PC-9 (cell line): ENCODE results near the gene GRIP2. TPM values are rescaled to one million over a fixed set of nuclear protein-coding genes. Genes with fewer than 3 reads are reported as not detected.

Experiments
- BruUV-seq: library from RNA; stranded (reverse); fragments of 400-500 nt; replicated peaks from 2 replicates; lab custom pipeline; 2021; lab: Mats Ljungman, UMichigan
- CTCF ChIA-PET: fragments of 300-600 bp; sonication (Branson Sonifier 250); formaldehyde crosslinking; loops from one replicate; lab custom pipeline; 2022; ENCODE audit warnings: antibody characterized with exemption; lab: Charles Lee
- POLR2A ChIA-PET: fragments of 300-600 bp; sonication (Branson Sonifier 250); formaldehyde crosslinking; loops from one replicate; lab custom pipeline; 2022; ENCODE audit warnings: antibody characterized with exemption; ENCODE audit not compliant: unreplicated experiment; lab: Charles Lee
- DNase-seq, 2 experiments: peaks; one replicate each; pipeline versions ENCODE4 v3.0.0 to v3.0.0-alpha.2; 2015 to 2022; ENCODE audit warnings: mixed read lengths in 1 of 2
- H2AFZ ChIP-seq: fragments of 200-600 bp; sonication (generic); 2 replicates; pipeline ENCODE4 v1.8.1; 2017; ENCODE audit warnings: antibody characterized with exemption
- H3F3A ChIP-seq: fragments of 200-600 bp; sonication (generic); 2 replicates; pipeline ENCODE4 v1.8.1; 2017; ENCODE audit warnings: antibody characterized with exemption, mild to moderate bottlenecking, low read depth; ENCODE audit not compliant: insufficient read depth
- H3K27ac ChIP-seq: fragments of 200-600 bp; sonication (generic); 2 replicates; pipeline ENCODE4 v1.6.1; 2016; ENCODE audit warnings: mixed run types
- H3K27me3 ChIP-seq: fragments of 200-600 bp; sonication (generic); 2 replicates; pipeline ENCODE4 v1.6.1; 2016; ENCODE audit warnings: low read depth, mixed run types; ENCODE audit not compliant: insufficient read depth
- H3K36me3 ChIP-seq: fragments of 200-600 bp; sonication (generic); 2 replicates; pipeline ENCODE4 v1.6.1; 2016; ENCODE audit warnings: low read depth, mixed run types
- H3K4me1 ChIP-seq: fragments of 200-600 bp; sonication (generic); replicated peaks from 2 replicates; pipeline ENCODE4 v1.6.1; 2016; ENCODE audit warnings: mixed run types; ENCODE audit not compliant: insufficient read depth
- H3K4me2 ChIP-seq: fragments of 200-600 bp; sonication (generic); 2 replicates; pipeline ENCODE4 v1.6.1; 2017; ENCODE audit warnings: mixed run types
- H3K4me3 ChIP-seq: fragments of 200-600 bp; sonication (generic); 2 replicates; pipeline ENCODE4 v1.6.1; 2016; ENCODE audit warnings: mixed run types
- H3K79me2 ChIP-seq: fragments of 200-600 bp; sonication (generic); 2 replicates; pipeline ENCODE4 v1.6.1; 2017; ENCODE audit warnings: low read depth, mixed run types
- H3K9me2 ChIP-seq: fragments of 200-600 bp; sonication (generic); 2 replicates; pipeline ENCODE4 v1.8.1; 2017; ENCODE audit warnings: mild to moderate bottlenecking; ENCODE audit not compliant: insufficient read depth
- H3K9me3 ChIP-seq: fragments of 200-600 bp; sonication (generic); 2 replicates; pipeline ENCODE4 v1.8.1; 2016; ENCODE audit warnings: low read depth; ENCODE audit not compliant: insufficient read depth
- H4K20me1 ChIP-seq: fragments of 200-600 bp; sonication (generic); 2 replicates; pipeline ENCODE4 v1.8.1; 2017; ENCODE audit not compliant: insufficient read depth
- EZH2 ChIP-seq: fragments of 200-600 bp; sonication (generic); IDR thresholded peaks from 2 replicates; pipeline ENCODE4 v1.8.0; 2017; ENCODE audit warnings: antibody characterized with exemption, low read depth
- intact Hi-C: fragments of 100-400 bp; cut with micrococcal nuclease; formaldehyde crosslinking; loops from one replicate; pipeline ENCODE4 v1.10.0; 2022; ENCODE audit not compliant: unreplicated experiment
- total RNA-seq: library from RNA; stranded (reverse); gene quantifications from 2 replicates; pipeline ENCODE4 v1.2.3, GENCODE V29; 2021
- TF ChIP-seq, protein P1 (sequence below): fragments of 200-600 bp; sonication (generic); conservative IDR thresholded peaks from 2 replicates; pipeline ENCODE4 v1.6.1; 2017; ENCODE audit warnings: mixed run types, antibody characterized with exemption, mild to moderate bottlenecking, moderate library complexity

Gene GRIP2
- total RNA-seq, 1 experiment from 2014 or later = not detected

DNA sequence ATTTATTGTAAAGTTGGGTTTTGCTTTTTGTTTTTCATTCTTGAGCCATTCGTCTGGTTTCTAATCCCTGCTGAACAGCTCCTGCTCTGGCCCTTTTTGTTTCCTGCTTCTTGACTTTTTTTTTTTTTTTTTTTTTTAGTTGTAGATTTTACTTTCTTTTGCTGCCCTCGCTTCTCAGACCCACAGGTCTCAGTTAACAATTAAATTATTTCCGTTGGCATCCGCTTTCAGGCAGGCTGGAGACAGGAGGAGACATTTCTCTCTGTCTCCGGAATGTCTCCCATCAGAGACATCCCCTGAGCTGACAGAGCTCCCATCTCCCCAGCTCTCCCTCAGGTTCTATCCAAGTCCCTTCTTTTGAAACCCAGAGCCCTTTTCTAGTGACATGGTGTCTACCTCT lies 69.1 kb downstream of the GRIP2 start:
- H3K9me2 ChIP-seq = no peaks in the 10 kb centered on the region
- H3F3A ChIP-seq = peaks cover 21% of the 10 kb centered on the region
- H3K27ac ChIP-seq = no peak overlapping the region
- TF ChIP-seq, protein P1, sequence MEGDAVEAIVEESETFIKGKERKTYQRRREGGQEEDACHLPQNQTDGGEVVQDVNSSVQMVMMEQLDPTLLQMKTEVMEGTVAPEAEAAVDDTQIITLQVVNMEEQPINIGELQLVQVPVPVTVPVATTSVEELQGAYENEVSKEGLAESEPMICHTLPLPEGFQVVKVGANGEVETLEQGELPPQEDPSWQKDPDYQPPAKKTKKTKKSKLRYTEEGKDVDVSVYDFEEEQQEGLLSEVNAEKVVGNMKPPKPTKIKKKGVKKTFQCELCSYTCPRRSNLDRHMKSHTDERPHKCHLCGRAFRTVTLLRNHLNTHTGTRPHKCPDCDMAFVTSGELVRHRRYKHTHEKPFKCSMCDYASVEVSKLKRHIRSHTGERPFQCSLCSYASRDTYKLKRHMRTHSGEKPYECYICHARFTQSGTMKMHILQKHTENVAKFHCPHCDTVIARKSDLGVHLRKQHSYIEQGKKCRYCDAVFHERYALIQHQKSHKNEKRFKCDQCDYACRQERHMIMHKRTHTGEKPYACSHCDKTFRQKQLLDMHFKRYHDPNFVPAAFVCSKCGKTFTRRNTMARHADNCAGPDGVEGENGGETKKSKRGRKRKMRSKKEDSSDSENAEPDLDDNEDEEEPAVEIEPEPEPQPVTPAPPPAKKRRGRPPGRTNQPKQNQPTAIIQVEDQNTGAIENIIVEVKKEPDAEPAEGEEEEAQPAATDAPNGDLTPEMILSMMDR = no peak
- TF ChIP-seq EZH2 = no peak
- ChIA-PET POLR2A (interaction anchor here (0.7 kb wide), 1 partner anchor 23 kb away, joined by 13 read pairs; no protein-coding TSS in a partner anchor), CTCF (no interaction called here)
- intact Hi-C loops = no loop called here
- BruUV-seq = no TSS peak
- peaks cover 14% of the 10 kb centered on the region for H3K4me1 ChIP-seq
- no peak overlapping the region for H3K4me3 ChIP-seq
- H4K20me1 ChIP-seq = no peaks in the 10 kb centered on the region; the same call in 1 of the 2 replicates
- no peak overlapping the region for H3K4me2 ChIP-seq
- no peaks in the 10 kb centered on the region for H3K9me3 ChIP-seq
- no peaks in the 10 kb centered on the region for H3K79me2 ChIP-seq
- H3K36me3 ChIP-seq = peaks cover 6% of the 10 kb centered on the region; the same call in 1 of the 2 replicates
- no peak overlapping the region for H2AFZ ChIP-seq
- DNase-seq = no peak
- no peaks in the 10 kb centered on the region for H3K27me3 ChIP-seq

DNA sequence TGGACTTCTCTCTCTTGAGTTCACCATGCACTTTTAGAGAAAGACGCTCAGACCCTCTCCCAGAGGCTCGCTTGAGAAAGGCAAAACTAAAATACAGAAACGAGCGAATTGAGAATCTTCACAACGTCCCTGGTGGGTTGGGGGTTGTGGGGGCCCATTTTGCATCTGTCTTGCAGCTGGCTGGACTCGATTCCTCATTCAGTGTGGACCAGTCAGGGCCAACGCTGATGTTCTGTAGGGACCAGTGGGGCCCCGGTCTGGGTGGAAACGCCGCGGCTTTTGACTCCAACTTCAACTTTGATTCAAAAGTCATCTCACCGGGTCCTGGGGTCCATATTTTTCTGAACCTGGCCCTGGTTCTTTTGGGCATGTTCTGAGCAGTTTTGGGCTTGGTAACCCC lies 69.7 kb downstream of the GRIP2 start:
- H2AFZ ChIP-seq = no peak overlapping the region
- no peaks in the 10 kb centered on the region for H3K27me3 ChIP-seq
- TF ChIP-seq, protein P1 = no peak
- no peak for TF ChIP-seq EZH2
- H3K79me2 ChIP-seq = no peaks in the 10 kb centered on the region
- BruUV-seq = no TSS peak
- H3K27ac ChIP-seq = no peak overlapping the region
- H3K4me1 ChIP-seq = peaks cover 14% of the 10 kb centered on the region
- ChIA-PET POLR2A (interaction anchor here (0.7 kb wide), 1 partner anchor 23 kb away, joined by 13 read pairs; no protein-coding TSS in a partner anchor), CTCF (no interaction called here)
- no peaks in the 10 kb centered on the region for H3K9me2 ChIP-seq
- H3K4me2 ChIP-seq = no peak overlapping the region
- no peak overlapping the region for H3K4me3 ChIP-seq
- no peaks in the 10 kb centered on the region for H3K9me3 ChIP-seq
- peaks cover 24% of the 10 kb centered on the region for H3F3A ChIP-seq
- H3K36me3 ChIP-seq = peaks cover 6% of the 10 kb centered on the region; the same call in 1 of the 2 replicates
- no peak for DNase-seq
- intact Hi-C loops = no loop called here
- H4K20me1 ChIP-seq = no peaks in the 10 kb centered on the region; the same call in 1 of the 2 replicates

DNA sequence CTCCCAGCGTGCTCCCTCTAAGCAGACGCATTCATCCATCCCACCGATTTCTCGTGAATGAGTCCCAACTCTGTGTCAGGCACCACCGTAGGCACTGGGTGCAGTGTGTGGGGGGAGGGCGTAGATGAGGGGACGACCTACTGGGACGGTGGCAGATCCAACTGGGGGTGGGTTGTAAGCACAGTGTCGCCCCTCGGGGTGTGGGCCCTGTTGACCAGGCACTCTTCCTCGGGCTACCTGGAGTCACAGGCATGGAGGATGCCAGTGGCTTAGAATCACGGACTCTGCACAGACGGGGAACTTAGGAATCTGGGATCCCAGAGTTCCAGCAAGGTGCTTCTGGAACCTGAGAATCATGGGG lies 71.5 kb downstream of the GRIP2 start:
- ChIA-PET POLR2A (no interaction called here), CTCF (interaction anchor here (0.7 to 1.6 kb wide), 6 partner anchors 16 to 353 kb away, joined by 3 to 12 read pairs (median 9); no protein-coding TSS in a partner anchor)
- no peak overlapping the region for H3K27ac ChIP-seq
- H3K27me3 ChIP-seq = no peaks in the 10 kb centered on the region
- intact Hi-C loops = loop anchor here (1.0 to 2.0 kb wide), 2 partner anchors 207 to 266 kb away; no protein-coding TSS in a partner anchor
- H3K9me2 ChIP-seq = no peaks in the 10 kb centered on the region
- H3K4me2 ChIP-seq = no peak overlapping the region
- H3K4me3 ChIP-seq = no peak overlapping the region
- peaks cover 6% of the 10 kb centered on the region; the same call in 1 of the 2 replicates for H3K36me3 ChIP-seq
- no peak for DNase-seq
- H3K4me1 ChIP-seq = peaks cover 14% of the 10 kb centered on the region
- TF ChIP-seq, protein P1 = no peak
- TF ChIP-seq EZH2 = no peak
- no TSS peak for BruUV-seq
- H3K79me2 ChIP-seq = no peaks in the 10 kb centered on the region
- no peak overlapping the region for H2AFZ ChIP-seq
- peaks cover 28% of the 10 kb centered on the region for H3F3A ChIP-seq
- H3K9me3 ChIP-seq = no peaks in the 10 kb centered on the region
- H4K20me1 ChIP-seq = no peaks in the 10 kb centered on the region; the same call in 1 of the 2 replicates
